Measurements from ENCODE around the gene FAM216B.

Gene FAM216B

DNA sequence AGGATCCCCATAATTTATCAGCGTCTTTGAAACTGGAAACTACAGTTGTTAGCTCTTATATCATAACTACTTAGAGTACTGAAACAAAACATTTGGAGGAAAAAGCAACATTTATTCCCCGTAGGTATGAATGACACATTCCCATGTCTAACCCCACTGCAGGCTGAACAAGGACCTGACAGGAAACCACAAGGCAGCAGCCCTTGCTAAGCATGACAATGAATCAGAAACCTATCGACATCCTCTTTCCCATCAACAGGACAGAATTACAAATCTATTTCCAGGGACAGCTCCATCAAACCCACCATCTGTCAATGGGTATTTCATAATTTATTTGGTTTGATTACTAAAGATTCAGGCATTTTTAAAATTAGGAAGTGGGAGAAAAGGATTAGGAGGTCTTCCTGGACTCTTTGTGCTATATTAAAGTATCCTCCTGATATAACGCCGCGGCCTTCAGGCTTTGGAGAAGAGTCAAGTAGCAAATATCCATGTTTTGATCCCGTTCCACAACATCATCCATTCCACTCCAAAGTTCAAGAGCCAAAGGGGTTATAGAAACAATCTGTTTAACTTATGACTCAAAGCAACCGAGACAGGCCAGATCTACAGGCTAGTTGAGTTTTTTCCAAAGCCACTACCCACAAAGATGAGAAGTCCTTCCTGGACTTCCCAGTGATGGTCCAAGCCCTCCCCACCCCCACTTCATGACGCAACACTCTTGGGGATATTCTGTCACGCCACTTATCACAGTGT lies 51.1 kb downstream of the FAM216B start:
- TF ChIP-seq, protein P1, sequence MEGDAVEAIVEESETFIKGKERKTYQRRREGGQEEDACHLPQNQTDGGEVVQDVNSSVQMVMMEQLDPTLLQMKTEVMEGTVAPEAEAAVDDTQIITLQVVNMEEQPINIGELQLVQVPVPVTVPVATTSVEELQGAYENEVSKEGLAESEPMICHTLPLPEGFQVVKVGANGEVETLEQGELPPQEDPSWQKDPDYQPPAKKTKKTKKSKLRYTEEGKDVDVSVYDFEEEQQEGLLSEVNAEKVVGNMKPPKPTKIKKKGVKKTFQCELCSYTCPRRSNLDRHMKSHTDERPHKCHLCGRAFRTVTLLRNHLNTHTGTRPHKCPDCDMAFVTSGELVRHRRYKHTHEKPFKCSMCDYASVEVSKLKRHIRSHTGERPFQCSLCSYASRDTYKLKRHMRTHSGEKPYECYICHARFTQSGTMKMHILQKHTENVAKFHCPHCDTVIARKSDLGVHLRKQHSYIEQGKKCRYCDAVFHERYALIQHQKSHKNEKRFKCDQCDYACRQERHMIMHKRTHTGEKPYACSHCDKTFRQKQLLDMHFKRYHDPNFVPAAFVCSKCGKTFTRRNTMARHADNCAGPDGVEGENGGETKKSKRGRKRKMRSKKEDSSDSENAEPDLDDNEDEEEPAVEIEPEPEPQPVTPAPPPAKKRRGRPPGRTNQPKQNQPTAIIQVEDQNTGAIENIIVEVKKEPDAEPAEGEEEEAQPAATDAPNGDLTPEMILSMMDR (conservative IDR thresholded peaks at IDR 0.05), result no peak
- no peak overlapping the region for H3K27ac ChIP-seq

DNA sequence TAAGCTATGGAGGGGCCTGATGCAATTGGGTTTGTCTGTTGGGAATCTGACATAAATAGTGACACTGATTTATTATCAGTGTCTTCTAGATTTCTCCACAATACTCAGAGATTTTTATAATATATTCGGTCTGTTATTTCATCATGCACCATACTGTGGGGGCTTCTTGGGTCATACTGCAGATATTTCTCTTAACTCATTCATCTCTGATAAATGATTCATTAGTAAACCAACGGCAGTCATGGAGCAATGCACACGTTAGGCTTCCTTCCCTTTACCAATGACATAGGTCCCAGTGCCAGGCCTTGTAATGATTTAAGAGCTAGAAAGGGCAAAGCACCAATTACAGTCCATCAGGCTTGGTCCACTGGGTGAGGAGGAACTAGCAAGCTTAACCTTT lies 53.6 kb downstream of the FAM216B start:
- no peak overlapping the region for H3K27ac ChIP-seq
- TF ChIP-seq, protein P1 (conservative IDR thresholded peaks at IDR 0.05), result no peak

DNA sequence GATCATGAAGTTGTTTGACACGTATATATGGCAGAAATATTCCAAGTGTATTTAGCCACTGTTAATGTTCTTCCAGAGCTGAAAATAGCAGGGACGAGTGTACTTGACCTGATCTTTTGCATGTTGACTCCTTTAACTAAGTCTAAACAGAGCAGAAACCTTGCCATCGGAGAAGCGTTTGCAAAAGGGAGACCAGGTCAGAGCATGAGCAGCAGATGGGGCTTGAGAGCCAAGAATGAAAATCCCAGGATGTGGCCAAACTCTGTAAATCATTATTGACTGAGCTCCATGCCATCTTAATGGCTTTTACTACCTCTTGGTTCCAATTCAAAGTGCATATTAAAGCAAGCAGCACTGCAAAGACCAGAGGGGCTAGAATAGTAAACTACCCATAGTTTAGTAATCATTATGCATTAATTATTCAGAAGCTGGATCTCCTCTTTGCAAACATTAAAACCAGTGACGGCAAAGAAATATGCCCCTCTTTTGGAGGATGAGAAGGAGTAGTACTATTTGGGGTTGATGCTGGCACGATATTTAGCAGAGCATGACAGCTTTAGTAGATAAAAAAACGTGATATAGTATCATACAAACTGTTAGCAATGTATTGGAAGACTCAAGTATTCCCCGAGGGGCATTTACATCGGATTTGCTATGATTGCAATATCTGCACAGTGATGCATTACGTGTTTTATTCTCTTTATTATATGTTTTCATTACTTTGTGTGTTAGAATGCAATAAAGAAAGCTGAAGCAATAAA lies 55.7 kb downstream of the FAM216B start:
- TF ChIP-seq, protein P1 (conservative IDR thresholded peaks at IDR 0.05), result peak; percentile 76
- H3K27ac ChIP-seq, result peak overlapping the region; percentile 55
